ENCODE data around the gene LBX1. TPM values are rescaled to one million over a fixed set of nuclear protein-coding genes. Genes with fewer than 3 reads are reported as not detected.

LBX1 gene
- total RNA-seq, 1 experiment from 2014 or later, result not detected

- no peak overlapping the region for H2AFZ ChIP-seq (ENCODE audit: low read depth, low read length, poor library complexity, severe bottlenecking)
- no peak overlapping the region for H3K4me3 ChIP-seq (replicated peaks in 1 of 2; ENCODE audit: low read depth in 1 of 2, low read length in 2 of 2)
- H3K79me2 ChIP-seq (ENCODE audit: insufficient read depth, low read length), result no peaks in the 10 kb centered on the region
- no peaks in the 10 kb centered on the region for H3K9me3 ChIP-seq (ENCODE audit: control insufficient read depth in 1 of 2, insufficient read depth in 1 of 2, low read depth in 1 of 2, low read length in 2 of 2)
- H4K20me1 ChIP-seq (ENCODE audit: insufficient read depth), result no peaks in the 10 kb centered on the region
- RAD21 ChIA-PET (ENCODE audit: low non-redundant PET in 1 of 2, low total read pairs in 2 of 2, uncharacterized antibody in 2 of 2, unreplicated experiment in 2 of 2), result no interaction called here
- no peak overlapping the region for H3K9ac ChIP-seq (ENCODE audit: low read length)
- no peaks in the 10 kb centered on the region for H3K36me3 ChIP-seq (ENCODE audit: control insufficient read depth in 1 of 2, insufficient read depth in 2 of 2, low read length in 2 of 2)
- CTCF ChIA-PET, result interaction anchor here (2.6 kb wide), 1 partner anchor 43 kb away, joined by 10 read pairs; no protein-coding TSS in a partner anchor
- no TSS peak for BruUV-seq (replicated peaks)
- no peak overlapping the region for H3K4me2 ChIP-seq (ENCODE audit: low read length)
- no peaks in the 10 kb centered on the region for H3K27me3 ChIP-seq (ENCODE audit: insufficient read depth, low read length)
- H3K4me1 ChIP-seq (ENCODE audit: control insufficient read depth in 1 of 2, insufficient read depth in 2 of 2, low read length in 2 of 2), result peaks cover 0 to 5% of the 10 kb centered on the region in 2 experiments; a peak in 1 of 4 replicates
- no peaks in the 10 kb centered on the region for H3K9me2 ChIP-seq (ENCODE audit: insufficient read depth)
- ATAC-seq (no peak), DNase-seq (ENCODE audit: low read depth, low spot score) (no peak)
- intact Hi-C loops (cut with micrococcal nuclease), result no loop called here
- TF ChIP-seq ZBTB33 (IDR thresholded peaks at IDR 0.05; ENCODE audit: extremely low read depth, insufficient replicate concordance, low read length) (no peak), SP1 (IDR thresholded peaks at IDR 0.05; ENCODE audit: low read depth) (no peak), CEBPB (IDR thresholded peaks at IDR 0.05; ENCODE audit: low read depth) (no peak), REST (IDR thresholded peaks at IDR 0.05; ENCODE audit: low read depth) (no peak), EGR1 (IDR thresholded peaks at IDR 0.05; ENCODE audit: low read depth) (no peak), ATF3 (IDR thresholded peaks at IDR 0.05) (no peak), SRF (IDR thresholded peaks at IDR 0.05; ENCODE audit: low read depth) (no peak), YY1 (IDR thresholded peaks at IDR 0.05; ENCODE audit: extremely low read depth, insufficient replicate concordance, low read depth, low read length) (no peak), MAX (IDR thresholded peaks at IDR 0.05) (no peak), EZH2 (IDR thresholded peaks at IDR 0.05) (no peak), CTCF (IDR thresholded peaks at IDR 0.05 in 2 of 3, conservative IDR thresholded peaks at IDR 0.05 in 1 of 3; ENCODE audit: borderline replicate concordance in 1 of 3, insufficient read depth in 1 of 3, low read depth in 2 of 3, low read length in 2 of 3) (no peak), TCF7L2 (IDR thresholded peaks at IDR 0.05; ENCODE audit: borderline replicate concordance, extremely low read depth, insufficient read depth, insufficient read length) (no peak), ZNF274 (IDR thresholded peaks at IDR 0.05; ENCODE audit: low read depth, low read length) (no peak), POLR2A (IDR thresholded peaks at IDR 0.05; ENCODE audit: borderline replicate concordance, extremely low read depth, insufficient read depth, insufficient read length) (no peak), FOSL1 (IDR thresholded peaks at IDR 0.05; ENCODE audit: low read depth) (no peak), RAD21 (IDR thresholded peaks at IDR 0.05; ENCODE audit: low read depth) (no peak), CBX3 (IDR thresholded peaks at IDR 0.05; ENCODE audit: low read depth) (no peak)
- POLR2A ChIA-PET, result interaction anchor here (1.2 kb wide), 1 partner anchor 8 kb away, joined by 3 read pairs; no protein-coding TSS in a partner anchor
- H3K27ac ChIP-seq (ENCODE audit: low read depth, low read length), result no peak overlapping the region
Observed at GRCh38 chr10:101256387-101256786, 27.1 kb upstream of the LBX1 start.
